ENCODE data around the gene MARS1.

- TF ChIP-seq, protein P1, sequence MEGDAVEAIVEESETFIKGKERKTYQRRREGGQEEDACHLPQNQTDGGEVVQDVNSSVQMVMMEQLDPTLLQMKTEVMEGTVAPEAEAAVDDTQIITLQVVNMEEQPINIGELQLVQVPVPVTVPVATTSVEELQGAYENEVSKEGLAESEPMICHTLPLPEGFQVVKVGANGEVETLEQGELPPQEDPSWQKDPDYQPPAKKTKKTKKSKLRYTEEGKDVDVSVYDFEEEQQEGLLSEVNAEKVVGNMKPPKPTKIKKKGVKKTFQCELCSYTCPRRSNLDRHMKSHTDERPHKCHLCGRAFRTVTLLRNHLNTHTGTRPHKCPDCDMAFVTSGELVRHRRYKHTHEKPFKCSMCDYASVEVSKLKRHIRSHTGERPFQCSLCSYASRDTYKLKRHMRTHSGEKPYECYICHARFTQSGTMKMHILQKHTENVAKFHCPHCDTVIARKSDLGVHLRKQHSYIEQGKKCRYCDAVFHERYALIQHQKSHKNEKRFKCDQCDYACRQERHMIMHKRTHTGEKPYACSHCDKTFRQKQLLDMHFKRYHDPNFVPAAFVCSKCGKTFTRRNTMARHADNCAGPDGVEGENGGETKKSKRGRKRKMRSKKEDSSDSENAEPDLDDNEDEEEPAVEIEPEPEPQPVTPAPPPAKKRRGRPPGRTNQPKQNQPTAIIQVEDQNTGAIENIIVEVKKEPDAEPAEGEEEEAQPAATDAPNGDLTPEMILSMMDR (conservative IDR thresholded peaks at IDR 0.05; ENCODE audit: low read depth in 2 of 2) = no peak; a peak in 1 of 4 replicates
- TF ChIP-seq, protein P2, sequence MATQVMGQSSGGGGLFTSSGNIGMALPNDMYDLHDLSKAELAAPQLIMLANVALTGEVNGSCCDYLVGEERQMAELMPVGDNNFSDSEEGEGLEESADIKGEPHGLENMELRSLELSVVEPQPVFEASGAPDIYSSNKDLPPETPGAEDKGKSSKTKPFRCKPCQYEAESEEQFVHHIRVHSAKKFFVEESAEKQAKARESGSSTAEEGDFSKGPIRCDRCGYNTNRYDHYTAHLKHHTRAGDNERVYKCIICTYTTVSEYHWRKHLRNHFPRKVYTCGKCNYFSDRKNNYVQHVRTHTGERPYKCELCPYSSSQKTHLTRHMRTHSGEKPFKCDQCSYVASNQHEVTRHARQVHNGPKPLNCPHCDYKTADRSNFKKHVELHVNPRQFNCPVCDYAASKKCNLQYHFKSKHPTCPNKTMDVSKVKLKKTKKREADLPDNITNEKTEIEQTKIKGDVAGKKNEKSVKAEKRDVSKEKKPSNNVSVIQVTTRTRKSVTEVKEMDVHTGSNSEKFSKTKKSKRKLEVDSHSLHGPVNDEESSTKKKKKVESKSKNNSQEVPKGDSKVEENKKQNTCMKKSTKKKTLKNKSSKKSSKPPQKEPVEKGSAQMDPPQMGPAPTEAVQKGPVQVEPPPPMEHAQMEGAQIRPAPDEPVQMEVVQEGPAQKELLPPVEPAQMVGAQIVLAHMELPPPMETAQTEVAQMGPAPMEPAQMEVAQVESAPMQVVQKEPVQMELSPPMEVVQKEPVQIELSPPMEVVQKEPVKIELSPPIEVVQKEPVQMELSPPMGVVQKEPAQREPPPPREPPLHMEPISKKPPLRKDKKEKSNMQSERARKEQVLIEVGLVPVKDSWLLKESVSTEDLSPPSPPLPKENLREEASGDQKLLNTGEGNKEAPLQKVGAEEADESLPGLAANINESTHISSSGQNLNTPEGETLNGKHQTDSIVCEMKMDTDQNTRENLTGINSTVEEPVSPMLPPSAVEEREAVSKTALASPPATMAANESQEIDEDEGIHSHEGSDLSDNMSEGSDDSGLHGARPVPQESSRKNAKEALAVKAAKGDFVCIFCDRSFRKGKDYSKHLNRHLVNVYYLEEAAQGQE (IDR thresholded peaks at IDR 0.05; ENCODE audit: unreplicated experiment) = no peak
- no peak for TF ChIP-seq EZH2phosphoT487 (IDR thresholded peaks at IDR 0.05; ENCODE audit: unreplicated experiment)
Measured at GRCh38 chr12:57550641-57551549, 63.0 kb downstream of the MARS1 start.

All from GM23338 (cell line).